Muscle of leg (tissue), 11 donors: ENCODE measurements around the gene FBXL15. TPM values are rescaled to one million over a fixed set of nuclear protein-coding genes. Genes with fewer than 3 reads are reported as not detected.

ENCODE experiments used
- DNase-seq: peaks from one replicate; pipeline ENCODE4 v3.0.0; 2013
- H3K27ac ChIP-seq: one replicate; pipeline ENCODE4 v1.5.1; 2013; ENCODE audit warnings: mild to moderate bottlenecking, low read length, control low read depth
- H3K27me3 ChIP-seq: one replicate; pipeline ENCODE4 v1.6.1; 2013; ENCODE audit warnings: low read length; ENCODE audit not compliant: control insufficient read depth, insufficient read depth
- H3K36me3 ChIP-seq: one replicate; pipeline ENCODE4 v1.6.1; 2013; ENCODE audit warnings: low read length; ENCODE audit not compliant: control insufficient read depth, insufficient read depth
- H3K4me1 ChIP-seq: one replicate; pipeline ENCODE4 v1.6.1; 2013; ENCODE audit warnings: low read length; ENCODE audit not compliant: control insufficient read depth, insufficient read depth
- H3K4me3 ChIP-seq: one replicate; pipeline ENCODE4 v1.5.1; 2013; ENCODE audit warnings: low read length, control low read depth
- H3K9me3 ChIP-seq: replicated peaks from 2 replicates; pipeline ENCODE4 v1.6.1; 2013; ENCODE audit warnings: low read depth, low read length; ENCODE audit not compliant: control insufficient read depth
- WGBS: methylation state at CpG from one replicate; pipeline ENCODE4 v1.1.5; 2013; ENCODE audit warnings: missing lambda C conversion rate; ENCODE audit not compliant: insufficient coverage; 5-methylcytosine and 5-hydroxymethylcytosine counted together
- polyA plus RNA-seq, 8 donors: library from polyadenylated mRNA; unstranded; fragments of 120-200 nt; gene quantifications; one replicate each; pipeline versions ENCODE4 v1.2.1 to v1.2.3, GENCODE V29; 2013; ENCODE audit warnings: inconsistent platforms in 1 of 8, low replicate concordance in 1 of 8; ENCODE audit not compliant: insufficient read length in 8 of 8, insufficient read depth in 1 of 8
- total RNA-seq: library from RNA; stranded (reverse); fragments of 120-200 nt; gene quantifications from one replicate; pipeline ENCODE4 v1.2.4, GENCODE V29; 2013

Gene FBXL15
- total and polyA plus RNA-seq, 9 donors, result 5.3 to 9.7 (median 7.3) TPM

DNA sequence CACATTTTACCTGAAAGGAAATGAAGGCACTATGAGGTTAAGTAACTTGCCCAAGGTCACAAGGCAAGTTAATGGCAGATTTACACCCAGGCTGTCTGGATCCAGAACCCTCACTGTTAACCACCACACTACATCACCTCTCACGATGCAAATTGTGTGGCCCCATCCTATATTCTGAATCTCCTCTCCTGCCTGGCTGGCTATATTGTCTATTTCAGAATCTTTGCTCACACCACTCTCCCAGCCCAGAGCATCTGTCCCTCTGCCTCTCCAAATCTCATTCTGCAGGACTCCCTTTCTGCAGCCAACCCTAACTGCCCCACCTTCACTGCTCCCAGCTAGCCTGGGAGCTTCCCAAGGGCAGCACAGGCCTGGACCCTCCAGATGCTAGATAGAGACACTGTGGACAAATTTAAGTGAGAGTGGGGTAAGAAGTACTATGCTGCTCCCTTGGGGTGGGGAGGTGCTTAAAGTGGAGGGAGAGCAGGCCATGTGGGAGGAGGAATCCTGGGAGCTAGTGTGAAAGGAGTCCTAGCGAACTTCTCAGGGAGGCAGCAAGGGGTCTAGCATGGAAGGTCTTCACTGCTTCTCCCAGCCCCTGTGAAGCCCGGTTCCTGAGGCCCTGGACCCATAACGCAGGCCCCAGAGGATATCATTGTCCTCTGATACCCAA, 11.0 kb downstream of the FBXL15 start:
- H3K27me3 ChIP-seq, result peaks cover 16% of the 10 kb centered on the region
- H3K4me3 ChIP-seq, result peak overlapping the region; percentile 84
- WGBS, result 10% methylated on average over 4 of the region's 4 CpGs
- peak overlapping the region; percentile 79 for H3K27ac ChIP-seq
- H3K9me3 ChIP-seq, result no peaks in the 10 kb centered on the region
- H3K4me1 ChIP-seq, result peaks cover 27% of the 10 kb centered on the region
- DNase-seq, result no peak
- H3K36me3 ChIP-seq, result no peaks in the 10 kb centered on the region

DNA sequence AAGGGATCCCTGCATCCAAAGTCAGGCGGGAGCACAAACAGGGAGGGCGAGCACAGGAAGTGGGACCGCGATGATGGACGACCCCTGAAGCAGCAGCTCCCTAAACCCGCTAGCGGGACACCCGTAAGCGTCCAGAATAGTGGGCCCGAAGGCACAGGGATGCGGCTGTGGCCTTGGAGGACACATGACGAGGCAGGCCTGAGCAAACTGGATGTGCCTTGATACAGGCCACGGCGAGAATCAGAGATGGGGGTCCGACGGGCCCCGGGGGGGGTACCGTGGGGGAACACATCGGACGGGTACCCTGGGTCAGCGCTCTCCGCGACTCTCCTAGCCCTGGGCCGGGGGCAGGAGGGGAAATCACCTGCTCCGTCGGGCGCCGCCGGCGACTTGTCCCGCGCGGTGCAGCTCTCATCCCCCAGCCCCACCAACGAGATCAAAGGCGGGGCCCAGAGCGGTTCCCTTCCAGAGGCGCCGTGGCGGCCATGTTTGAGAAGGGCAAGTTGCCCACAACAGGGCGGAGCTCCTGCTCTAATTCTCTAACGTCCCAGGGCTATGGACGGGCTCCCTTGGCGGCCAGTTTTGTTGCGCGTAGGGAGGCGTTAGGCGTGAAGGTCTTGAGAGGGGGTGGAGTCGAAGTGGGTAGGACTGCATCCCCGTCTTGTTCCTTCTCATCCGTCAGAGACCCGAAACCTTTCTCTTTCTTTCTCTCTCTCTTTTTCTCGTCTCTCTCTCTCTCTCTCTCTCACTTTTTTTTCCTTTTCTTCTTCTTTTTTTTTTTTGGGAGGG, 11.7 kb downstream of the FBXL15 start, which contains the start of gene CUEDC2:
Gene CUEDC2 (minus strand): TSS at position 413 of the 789 bp plus-strand sequence. CDS start 7,386 bp downstream, outside the sequence.
- H3K9me3 ChIP-seq, result no peaks in the 10 kb centered on the region
- peaks cover 16% of the 10 kb centered on the region for H3K27me3 ChIP-seq
- peaks cover 27% of the 10 kb centered on the region for H3K4me1 ChIP-seq
- peak within 1 kb of the TSS; percentile 79 for H3K27ac ChIP-seq
- H3K36me3 ChIP-seq, result no peaks in the 10 kb centered on the region
- DNase-seq, result peak; percentile 99
- under 1% methylated on average over 42 of the region's 52 CpGs for WGBS
- peak within 1 kb of the TSS; percentile 84 for H3K4me3 ChIP-seq

DNA sequence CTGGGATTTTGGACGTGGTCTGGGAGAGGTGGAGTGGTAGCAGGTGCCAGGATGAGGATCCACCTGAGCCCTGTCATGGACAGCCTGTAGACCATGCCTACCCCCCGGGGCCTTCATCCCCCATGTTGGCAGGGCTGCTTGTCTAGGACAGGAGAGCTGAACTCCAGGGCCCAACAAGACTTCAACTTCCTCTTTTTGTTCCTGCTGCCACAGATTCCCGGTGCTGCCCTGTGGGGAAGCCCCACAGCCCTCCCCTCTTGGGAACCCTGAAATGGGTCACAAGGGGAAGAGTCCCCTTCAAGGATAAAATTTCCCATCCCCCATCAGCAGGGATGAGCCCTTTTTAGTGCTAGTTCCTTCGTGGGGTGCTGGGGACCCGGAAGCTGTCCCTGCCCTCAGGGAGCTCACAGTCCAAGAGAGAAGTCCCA, 13.0 kb downstream of the FBXL15 start:
- DNase-seq, result no peak
- Histone ChIP-seq H3K4me1 (peaks cover 27% of the 10 kb centered on the region), H3K9me3 (no peaks in the 10 kb centered on the region), H3K27me3 (peaks cover 16% of the 10 kb centered on the region), H3K4me3 (no peak overlapping the region), H3K36me3 (no peaks in the 10 kb centered on the region), H3K27ac (no peak overlapping the region)
- 63% methylated on average over 3 of the region's 5 CpGs for WGBS

DNA sequence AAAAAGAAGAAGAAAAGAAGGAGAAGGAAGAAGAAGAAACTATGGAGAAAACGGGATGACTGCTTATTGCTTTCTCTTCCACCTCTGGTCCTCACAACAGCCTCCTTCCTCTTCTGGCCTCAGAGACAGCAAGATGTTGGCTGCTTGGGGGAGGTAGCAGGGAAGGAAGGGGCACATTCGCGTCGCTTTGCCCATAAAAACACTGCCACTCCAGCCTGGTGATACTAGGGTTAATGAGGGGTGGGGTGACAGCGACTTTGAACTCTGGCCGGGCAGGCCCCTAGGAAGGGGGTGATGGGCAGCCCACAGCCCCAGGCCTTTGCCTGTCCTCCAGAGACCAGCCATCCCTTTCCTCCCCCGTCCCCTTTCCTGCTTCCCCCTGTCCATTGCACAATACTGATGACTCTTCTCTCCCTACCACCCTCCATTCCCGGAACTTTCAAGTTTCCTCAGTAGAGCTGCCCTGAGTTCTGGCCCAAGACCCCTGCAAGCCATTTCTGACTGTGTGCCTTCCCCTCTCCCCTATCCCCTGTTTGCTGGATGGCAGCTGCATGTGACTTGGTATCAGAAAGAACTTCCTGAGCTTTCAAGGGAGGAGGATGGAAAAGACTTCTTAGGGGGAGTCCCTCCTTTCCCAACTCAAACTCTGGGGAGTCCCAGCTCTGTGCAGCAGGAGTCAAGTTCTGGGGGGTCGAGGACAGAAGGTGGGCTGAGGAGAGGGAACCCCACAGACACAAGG, 13.9 kb downstream of the FBXL15 start:
- DNase-seq, result peak; percentile 40
- Histone ChIP-seq H3K36me3 (no peaks in the 10 kb centered on the region), H3K9me3 (no peaks in the 10 kb centered on the region), H3K27ac (peak overlapping the region; percentile 55), H3K4me3 (no peak overlapping the region), H3K27me3 (peaks cover 16% of the 10 kb centered on the region), H3K4me1 (peaks cover 27% of the 10 kb centered on the region)
- WGBS, result 17% methylated on average over 5 of the region's 9 CpGs

DNA sequence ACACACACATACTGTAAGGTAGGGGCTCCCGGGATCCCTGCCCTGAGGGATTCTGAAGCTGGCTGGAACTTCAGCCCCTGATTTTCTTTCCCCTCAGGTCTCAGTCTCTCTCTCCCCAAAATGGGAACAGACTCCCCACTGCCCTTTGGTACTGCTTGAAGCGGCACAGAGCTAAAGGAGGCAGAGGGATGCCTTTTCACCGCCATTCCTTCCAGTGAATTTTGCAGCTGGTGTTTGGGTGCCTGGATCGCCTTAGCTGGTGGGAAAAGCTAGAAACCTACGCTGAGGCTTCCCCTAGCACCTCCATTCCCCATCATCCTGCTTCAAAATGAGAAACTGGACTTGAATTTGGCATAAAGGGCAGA, 14.5 kb downstream of the FBXL15 start:
- Histone ChIP-seq H3K27me3 (peaks cover 16% of the 10 kb centered on the region), H3K4me1 (peaks cover 27% of the 10 kb centered on the region), H3K9me3 (no peaks in the 10 kb centered on the region), H3K36me3 (no peaks in the 10 kb centered on the region), H3K4me3 (no peak overlapping the region), H3K27ac (peak overlapping the region; percentile 55)
- no peak for DNase-seq
- WGBS, result 20% methylated on average over 1 of the region's 5 CpGs

DNA sequence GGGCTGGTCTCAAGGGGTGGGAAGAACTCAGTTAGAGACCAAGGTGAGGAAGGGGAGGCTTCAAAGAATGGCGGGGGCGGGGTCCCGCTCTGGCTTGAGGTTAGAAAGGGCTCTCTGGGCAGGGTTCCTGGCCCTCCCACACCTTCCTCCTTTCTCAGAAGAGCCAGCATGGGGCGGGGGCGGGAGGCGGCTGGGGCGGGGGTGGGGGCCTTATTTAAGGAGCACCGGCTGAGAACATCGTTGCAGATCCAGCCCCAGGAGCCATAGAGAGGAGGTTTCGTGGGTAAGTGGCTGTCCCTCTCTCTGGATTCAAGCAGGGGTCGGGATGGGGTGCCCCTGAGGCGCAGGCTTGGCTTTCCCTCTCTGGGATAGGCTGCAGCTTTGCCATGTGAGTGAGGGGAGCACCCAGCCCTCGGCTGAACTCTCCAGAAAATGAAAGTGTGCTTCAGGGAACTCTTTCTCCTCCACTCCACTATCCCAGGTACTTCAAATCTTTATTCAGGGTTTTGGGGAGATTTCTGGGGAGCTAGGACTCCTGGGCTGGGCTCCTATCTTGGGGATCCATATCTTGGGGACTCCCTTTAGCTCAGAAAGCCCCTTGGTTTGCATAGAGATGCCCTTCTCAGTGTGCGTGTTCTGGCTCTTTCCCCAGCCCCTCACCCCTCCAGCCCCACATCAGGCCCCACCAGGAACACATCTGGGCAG, 15.0 kb downstream of the FBXL15 start:
- 8% methylated on average over 4 of the region's 14 CpGs for WGBS
- Histone ChIP-seq H3K27ac (peak overlapping the region; percentile 55), H3K9me3 (no peaks in the 10 kb centered on the region), H3K36me3 (no peaks in the 10 kb centered on the region), H3K27me3 (peaks cover 16% of the 10 kb centered on the region), H3K4me3 (peak overlapping the region; percentile 23), H3K4me1 (peaks cover 27% of the 10 kb centered on the region)
- DNase-seq, result peak; percentile 43

DNA sequence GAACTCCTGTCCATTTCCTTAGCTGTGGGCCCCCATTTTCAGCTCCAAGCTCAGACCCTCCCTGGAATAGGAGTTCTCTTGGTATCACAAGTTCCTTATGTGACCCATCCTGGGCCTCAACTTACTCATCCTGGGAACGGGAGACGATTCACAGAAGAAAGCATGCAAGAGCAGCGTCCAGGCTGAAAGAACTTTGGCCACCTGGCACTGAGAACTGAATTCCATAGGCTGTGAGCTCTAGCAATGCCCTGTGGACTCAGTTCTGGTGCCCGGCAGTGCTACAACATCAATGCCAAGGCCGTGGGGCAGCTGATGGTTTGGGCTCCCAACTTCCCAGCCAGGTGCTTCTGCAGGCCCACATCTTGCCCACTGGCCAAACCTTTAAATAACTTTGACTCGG, 15.7 kb downstream of the FBXL15 start:
- no peak for DNase-seq
- peaks cover 26% of the 10 kb centered on the region for H3K4me1 ChIP-seq
- H3K4me3 ChIP-seq, result no peak overlapping the region
- WGBS, result 52% methylated on average over 6 of the region's 6 CpGs
- H3K27ac ChIP-seq, result no peak overlapping the region
- H3K9me3 ChIP-seq, result no peaks in the 10 kb centered on the region
- no peaks in the 10 kb centered on the region for H3K36me3 ChIP-seq
- H3K27me3 ChIP-seq, result peaks cover 16% of the 10 kb centered on the region

DNA sequence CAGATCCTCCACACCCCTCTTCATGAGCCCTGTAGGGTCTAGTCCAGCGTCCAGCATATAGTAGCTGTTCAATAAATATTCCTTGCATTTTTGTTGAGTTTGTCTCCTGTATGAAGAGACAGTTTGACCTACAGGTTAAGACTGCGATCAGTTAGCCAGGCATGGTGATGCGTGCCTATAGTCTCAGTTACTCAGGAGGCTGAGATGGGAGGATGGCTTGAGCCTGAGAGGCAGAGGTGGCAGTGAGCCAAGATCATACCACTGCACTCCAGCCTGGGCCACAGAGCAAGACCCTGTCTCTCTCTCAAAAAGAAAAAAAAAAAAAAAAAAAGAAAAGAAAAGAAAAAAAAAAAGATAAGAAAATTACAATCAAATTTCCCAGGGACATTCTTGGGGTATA, 16.9 kb downstream of the FBXL15 start:
- H3K4me3 ChIP-seq, result no peak overlapping the region
- WGBS, result 93% methylated on average over 2 of the region's 3 CpGs
- peaks cover 20% of the 10 kb centered on the region for H3K4me1 ChIP-seq
- no peaks in the 10 kb centered on the region for H3K9me3 ChIP-seq
- H3K27ac ChIP-seq, result no peak overlapping the region
- no peaks in the 10 kb centered on the region for H3K36me3 ChIP-seq
- H3K27me3 ChIP-seq, result peaks cover 18% of the 10 kb centered on the region
- no peak for DNase-seq

DNA sequence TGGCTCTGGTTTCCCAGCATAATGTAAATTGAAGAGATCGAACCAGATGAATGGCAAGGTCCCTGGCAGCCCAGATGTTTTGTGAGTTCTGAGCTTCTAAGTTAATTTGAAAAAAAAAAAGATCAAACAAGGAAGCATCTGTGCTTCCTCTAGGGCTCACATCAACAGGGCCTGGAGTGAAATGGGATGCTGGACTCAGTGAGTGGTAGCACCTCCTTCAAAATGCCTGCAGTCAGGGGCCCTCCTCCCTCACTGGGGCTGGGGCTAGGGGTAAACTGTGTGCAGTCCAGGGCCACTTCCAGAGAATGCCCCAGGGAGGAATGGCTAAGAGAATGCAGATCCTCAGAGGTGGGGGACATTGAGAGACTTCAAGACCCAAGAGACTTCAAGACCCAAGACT, 17.7 kb downstream of the FBXL15 start:
- Histone ChIP-seq H3K36me3 (no peaks in the 10 kb centered on the region), H3K27me3 (peaks cover 17% of the 10 kb centered on the region), H3K4me3 (no peak overlapping the region), H3K4me1 (peaks cover 20% of the 10 kb centered on the region), H3K27ac (no peak overlapping the region), H3K9me3 (no peaks in the 10 kb centered on the region)
- no CpG with 5 or more reads among the region's 1 CpG for WGBS
- DNase-seq, result no peak
